DMS114 treated with DMSO at 0.1 percent for 48 hours (cell line): ENCODE results near the gene GGA1.
A peak's percentile ranks its signal among the peaks of the same experiment; 100 is the strongest.
"Not testable (repeated sequence)": the region's sequence is repeated elsewhere in the genome, so short reads cannot be mapped to it uniquely, and the experiment has no call there.

Experiments
- DNase-seq: peaks from one replicate; lab custom pipeline; 2025; ENCODE audit not compliant: unreplicated experiment; lab: John Stamatoyannopoulos, UW

Gene GGA1

DNA sequence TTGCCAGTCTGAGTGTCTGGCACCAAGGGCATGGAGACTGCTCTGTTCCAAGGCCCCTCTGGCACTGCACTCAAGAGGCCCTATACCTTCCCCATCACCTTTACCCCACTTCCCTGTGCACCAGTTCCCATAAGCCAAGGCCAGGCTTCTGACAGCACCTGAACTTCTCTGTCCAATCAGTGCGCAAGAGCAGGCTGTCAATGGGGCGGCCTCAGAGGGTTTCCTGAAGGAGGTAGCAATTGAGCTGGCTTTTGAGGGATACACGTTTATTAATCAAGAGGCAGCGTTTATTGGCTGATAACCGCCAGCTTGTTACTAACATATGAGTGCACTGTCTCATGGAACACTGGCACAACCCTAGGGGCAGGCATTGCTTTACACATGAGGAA, 32.9 kb downstream of the GGA1 start:
- no peak for DNase-seq

DNA sequence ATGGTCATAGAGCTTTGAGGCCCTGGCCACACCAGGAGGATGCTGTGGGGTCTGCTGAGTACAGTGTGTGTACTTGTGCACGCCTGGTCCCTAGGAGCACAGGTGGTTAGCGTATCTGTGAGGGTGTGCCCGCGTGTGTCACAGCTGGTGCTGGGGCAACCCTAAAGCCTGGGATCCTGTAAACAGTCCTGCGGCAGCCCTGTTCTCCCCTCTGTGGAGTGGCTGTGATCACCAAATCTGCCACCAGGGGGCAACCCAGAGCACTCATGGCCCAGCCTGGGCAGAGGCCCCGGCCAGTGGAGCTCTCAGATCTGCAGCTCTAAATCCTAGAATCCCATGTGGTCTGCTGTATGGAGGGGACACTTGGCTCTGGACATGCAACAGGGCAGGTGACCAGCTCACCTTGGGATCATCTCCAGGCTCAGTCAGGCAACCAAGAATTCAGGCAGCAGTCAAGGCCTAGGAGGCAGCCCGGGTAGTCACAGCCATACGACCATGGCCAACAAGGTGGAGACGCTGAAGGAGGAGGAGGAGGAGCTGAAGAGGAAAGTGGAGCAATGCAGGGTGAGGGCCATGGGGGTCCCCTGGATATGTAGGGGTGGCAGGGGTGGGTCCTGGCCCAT, 34.7 kb downstream of the GGA1 start:
- peak; percentile 51 for DNase-seq

DNA sequence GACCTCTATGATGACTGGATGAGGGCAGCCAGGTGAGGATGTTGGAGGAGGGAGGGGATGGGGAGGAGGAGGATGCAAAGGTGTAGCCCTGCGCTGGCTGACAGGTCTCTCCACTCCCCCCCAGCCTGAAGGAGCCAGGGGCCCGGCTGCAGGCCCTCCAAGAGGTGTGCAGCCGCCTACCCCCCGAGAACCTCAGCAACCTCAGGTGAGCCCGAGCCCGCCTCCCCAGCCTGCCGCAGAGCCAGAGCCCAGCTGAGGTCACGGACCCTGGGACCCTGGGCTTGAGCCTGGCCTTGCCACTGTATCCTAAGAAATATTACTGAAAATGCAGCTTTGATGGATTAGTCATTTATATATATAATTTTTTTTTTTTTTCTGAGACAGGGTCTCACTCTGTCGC, 38.7 kb downstream of the GGA1 start:
- no peak for DNase-seq

DNA sequence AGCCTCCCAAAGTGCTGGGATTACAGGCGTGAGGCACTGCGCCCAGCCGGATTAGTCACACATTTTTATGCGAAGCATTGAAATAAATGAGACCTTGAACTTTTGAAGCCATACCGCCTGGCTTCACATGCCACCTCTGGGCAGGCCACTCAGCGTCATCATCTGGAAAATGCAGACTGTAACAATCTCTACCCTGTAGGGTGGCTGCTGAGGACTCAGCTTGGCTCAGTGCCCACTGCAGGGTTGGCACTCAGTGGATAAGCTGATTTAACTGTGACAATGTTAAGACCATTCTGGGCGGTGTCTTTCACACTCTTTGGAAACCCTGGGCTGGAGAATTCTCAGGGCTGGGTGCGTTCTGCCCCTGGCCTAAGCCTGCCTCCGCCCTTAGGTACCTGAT, 39.3 kb downstream of the GGA1 start:
- no peak for DNase-seq

- DNase-seq: no peak
Observed at GRCh38 chr22:37650463-37651136, 42.0 kb downstream of the GGA1 start.

DNA sequence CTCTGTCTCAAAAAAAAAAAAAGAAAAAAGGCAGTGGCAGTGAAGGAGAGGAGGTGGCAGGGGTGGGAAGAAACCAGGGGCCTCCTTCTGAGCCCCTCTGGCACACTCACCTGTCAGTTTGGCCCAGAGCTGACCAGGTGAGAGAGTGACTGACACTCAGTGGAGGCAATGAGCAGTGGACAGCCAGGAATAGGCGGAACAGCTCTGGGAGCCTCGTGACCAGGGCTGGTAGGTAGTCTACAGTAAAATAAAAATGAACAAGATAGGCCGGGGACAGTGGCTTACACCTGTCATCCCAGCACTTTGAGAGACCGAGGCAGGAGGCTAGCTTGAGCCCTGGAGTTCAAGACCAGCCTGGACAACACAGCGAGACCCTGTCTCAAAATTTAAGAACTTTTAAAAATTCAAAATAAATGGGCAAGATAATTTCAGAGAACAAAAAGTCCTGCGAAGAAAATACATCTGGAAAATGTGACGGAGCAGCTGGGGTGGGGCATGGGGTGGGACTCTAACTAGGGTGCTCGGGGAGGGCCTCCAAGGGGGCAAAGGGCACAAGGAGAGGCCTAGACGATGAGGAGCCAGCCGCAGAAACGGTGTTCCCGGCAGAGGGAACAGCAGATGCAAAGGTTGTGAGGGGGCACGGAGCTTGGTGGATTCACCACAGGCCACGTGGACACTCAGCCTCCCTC, 46.1 kb downstream of the GGA1 start:
- no peak for DNase-seq

- no peak for DNase-seq
Observed at GRCh38 chr22:37655252-37655563, 46.6 kb downstream of the GGA1 start.

- not testable (repeated sequence) for DNase-seq
Observed at GRCh38 chr22:37656583-37656982, 47.9 kb downstream of the GGA1 start.

DNA sequence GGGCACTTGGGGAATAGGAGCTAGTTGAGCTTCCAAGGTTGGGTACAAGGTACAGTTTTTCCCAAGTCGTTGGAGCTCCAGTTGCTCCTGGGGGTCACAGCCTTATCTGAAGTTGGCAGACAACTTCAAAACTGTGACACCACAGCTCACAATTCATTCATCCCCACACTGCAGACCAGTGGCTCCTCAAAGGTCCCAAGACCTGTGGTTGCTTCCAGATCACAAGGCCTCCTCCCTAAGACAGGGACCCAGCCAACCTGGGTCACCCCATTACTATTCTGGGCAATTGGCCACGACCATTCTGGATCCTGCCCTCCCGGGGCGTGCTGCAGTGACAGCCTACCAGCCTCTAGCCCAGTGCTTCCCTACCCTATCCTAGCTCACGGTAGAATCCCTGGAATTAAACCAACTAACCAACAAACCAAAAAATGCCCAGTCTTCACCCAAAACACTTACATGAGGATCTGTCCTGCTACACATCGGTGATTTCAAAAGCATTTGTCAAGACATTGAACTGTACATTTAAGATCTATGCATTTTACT, 49.0 kb downstream of the GGA1 start:
- DNase-seq: no peak

- DNase-seq: peak; percentile 99
Observed at GRCh38 chr22:37658133-37659065, 49.8 kb downstream of the GGA1 start, which contains the start of gene PDXP. Gene PDXP (plus strand): TSS chr22:37658723. CDS start chr22:37658783, 60 bp downstream.

DNA sequence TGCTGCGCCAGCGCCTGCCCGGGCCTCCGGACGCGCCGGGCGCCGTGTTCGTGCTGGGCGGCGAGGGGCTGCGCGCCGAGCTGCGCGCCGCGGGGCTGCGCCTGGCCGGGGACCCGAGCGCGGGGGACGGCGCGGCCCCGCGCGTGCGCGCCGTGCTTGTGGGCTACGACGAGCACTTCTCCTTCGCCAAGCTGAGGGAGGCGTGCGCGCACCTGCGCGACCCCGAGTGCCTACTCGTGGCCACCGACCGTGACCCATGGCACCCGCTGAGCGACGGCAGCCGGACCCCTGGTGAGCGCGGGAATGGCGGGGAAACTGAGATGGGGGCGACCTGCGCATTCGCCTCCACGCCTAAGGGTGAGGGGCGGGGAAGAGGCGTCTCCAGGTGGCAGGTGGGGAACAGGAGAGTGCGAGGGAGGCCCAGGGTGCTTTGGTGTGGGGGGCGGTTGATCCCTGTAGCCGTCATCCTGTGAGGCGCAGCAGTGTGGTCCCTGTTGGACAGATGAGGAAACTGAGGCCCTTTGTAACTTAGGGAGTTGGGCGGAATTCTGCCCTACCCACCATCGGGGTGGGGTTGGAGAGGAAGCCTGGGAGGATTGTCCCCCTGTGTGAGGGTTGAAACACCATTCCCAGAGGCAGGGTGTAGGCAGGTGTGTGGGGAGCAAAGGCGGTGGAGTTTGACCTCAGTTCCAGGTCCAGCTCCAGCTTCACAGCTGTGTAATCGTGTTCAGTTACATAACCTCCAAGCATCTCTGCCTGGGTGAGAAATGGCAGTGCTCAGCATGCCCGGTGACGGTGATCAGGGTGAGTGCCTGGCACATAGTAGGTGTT, 50.6 kb downstream of the GGA1 start:
- DNase-seq: no peak

GRCh38 chr22:37659897-37660708, 51.5 kb downstream of the GGA1 start:
- DNase-seq: no peak

GRCh38 chr22:37660709-37661045, 52.0 kb downstream of the GGA1 start:
- DNase-seq: no peak

DNA sequence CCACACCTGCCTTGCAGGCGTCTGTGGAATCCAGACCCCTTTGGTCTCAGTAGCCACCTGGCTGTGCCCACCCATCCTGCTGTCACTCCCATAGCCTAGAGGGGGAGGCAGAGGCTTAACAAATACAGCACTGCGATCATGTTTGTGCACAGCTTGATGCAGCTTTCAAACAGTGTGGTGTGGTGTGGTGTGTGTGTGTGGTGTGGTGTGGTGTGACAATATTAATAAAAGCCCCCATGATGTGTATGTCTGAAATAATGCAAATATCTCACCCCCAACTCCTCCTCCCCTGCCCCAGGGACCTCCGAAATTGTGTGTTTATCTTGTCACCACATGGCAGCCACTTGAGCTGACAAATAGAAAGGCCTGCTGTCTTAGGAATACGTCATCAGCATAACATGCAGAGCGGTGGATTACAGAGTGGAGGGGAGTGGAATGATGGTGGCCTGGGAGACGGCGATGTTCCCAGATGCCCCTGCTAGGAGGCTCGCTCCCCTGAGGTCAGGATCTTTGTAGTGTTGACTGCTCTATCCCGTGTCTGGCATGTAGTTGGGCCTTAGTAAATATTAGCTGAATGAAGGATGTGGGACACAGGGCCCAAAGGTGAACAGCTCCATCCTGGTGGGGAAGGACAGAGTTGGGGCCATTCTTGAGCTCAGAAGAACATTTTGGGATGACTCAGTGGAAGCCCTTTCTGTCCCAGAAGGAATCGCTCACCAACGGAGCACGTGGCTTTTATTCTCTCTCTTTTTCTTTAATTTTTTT, 52.7 kb downstream of the GGA1 start:
- DNase-seq: no peak

DNA sequence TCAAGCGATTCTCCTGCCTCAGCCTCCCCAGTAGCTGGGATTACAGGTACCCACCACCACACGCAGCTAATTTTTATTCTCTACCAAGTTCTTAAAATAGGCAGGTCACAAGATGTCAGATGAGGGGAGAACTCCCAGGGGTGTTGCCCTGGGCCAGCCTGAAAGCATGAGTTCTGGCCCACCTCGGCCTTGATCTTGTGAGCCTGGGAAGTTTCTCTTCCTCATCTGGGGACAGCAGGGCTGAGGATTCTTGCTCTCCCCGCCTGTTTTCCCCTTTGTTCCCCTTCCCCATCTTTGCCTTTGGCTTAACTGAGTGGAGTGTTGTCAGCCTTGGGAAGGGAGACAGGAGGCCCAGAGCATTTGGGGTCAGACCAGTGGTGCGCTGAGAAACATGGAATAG, 53.4 kb downstream of the GGA1 start:
- DNase-seq: no peak

DNA sequence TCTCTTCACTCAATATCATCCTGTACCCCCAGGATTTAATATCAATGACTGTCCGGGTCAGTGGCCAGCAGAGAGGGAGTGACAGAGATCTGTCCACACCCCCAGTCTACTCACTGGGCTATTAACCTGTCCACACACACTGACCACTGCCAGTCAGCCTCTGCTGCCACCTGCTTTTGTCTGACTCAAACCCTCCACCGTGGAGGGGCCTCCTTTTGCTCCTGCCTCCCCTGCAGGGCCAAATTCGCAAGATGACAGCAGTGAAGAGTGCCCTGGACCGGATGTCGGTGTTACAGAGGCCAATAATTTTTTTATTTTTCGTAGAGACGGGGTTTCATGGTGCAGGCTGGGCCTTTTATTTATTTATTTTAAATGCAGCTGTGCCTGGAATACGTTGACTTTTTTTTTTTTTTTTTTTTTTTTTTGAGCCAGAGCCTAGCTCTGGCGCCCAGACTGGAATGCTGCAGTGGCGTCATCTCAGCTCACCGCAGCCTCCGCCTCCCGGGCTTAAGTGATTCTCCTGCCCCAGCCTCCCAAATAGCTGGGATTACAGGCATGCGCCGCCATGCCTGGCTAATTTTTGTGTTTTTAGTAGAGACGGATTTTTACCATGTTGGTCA, 55.0 kb downstream of the GGA1 start:
- no peak for DNase-seq

- no peak for DNase-seq
Observed at GRCh38 chr22:37664249-37665101, 55.8 kb downstream of the GGA1 start.
